H9 (cell line): ENCODE measurements around the gene BARX1. TPM values are rescaled to one million over a fixed set of nuclear protein-coding genes. Genes with fewer than 3 reads are reported as not detected.
A peak's percentile ranks its signal among the peaks of the same experiment; 100 is the strongest.

Source experiments
- DNase-seq: peaks from one replicate; pipeline ENCODE4 v3.0.0-alpha.2; 2017
- H2AFZ ChIP-seq: one replicate; pipeline ENCODE4 v1.6.1; 2013; ENCODE audit warnings: mild to moderate bottlenecking, low read length, control low read depth, moderate library complexity
- H2AK5ac ChIP-seq: 2 replicates; pipeline ENCODE4 v1.6.1; 2013; ENCODE audit warnings: low read length, control low read depth, mixed read lengths; ENCODE audit not compliant: insufficient read length
- H2BK120ac ChIP-seq: one replicate; pipeline ENCODE4 v1.6.1; 2013; ENCODE audit warnings: low read depth, mild to moderate bottlenecking, low read length, control low read depth, inconsistent platforms; ENCODE audit not compliant: poor library complexity, severe bottlenecking
- H2BK12ac ChIP-seq: 2 replicates; pipeline ENCODE4 v1.6.1; 2013; ENCODE audit warnings: low read length, control low read depth, mixed read lengths, low read depth; ENCODE audit not compliant: insufficient read length
- H2BK15ac ChIP-seq: 2 replicates; pipeline ENCODE4 v1.6.1; 2013; ENCODE audit warnings: low read depth, low read length, control low read depth
- H2BK20ac ChIP-seq: one replicate; pipeline ENCODE4 v1.6.1; 2013; ENCODE audit warnings: low read depth, mild to moderate bottlenecking, low read length, control low read depth, inconsistent platforms; ENCODE audit not compliant: poor library complexity, severe bottlenecking
- H2BK5ac ChIP-seq: 2 replicates; pipeline ENCODE4 v1.6.1; 2013; ENCODE audit warnings: low read length, control low read depth, mixed read lengths; ENCODE audit not compliant: insufficient read length
- H3K14ac ChIP-seq: 2 replicates; pipeline ENCODE4 v1.6.1; 2013; ENCODE audit warnings: low read length, control low read depth; ENCODE audit not compliant: insufficient read depth
- H3K18ac ChIP-seq: 2 replicates; pipeline ENCODE4 v1.6.1; 2013; ENCODE audit warnings: low read depth, mild to moderate bottlenecking, mixed read lengths, low read length, control low read depth; ENCODE audit not compliant: insufficient read length
- H3K23ac ChIP-seq: 2 replicates; pipeline ENCODE4 v1.6.1; 2013; ENCODE audit warnings: low read length, control low read depth, mixed read lengths, low read depth; ENCODE audit not compliant: insufficient read length
- H3K23me2 ChIP-seq: 2 replicates; pipeline ENCODE4 v1.6.1; 2013; ENCODE audit warnings: low read depth, mild to moderate bottlenecking, mixed read lengths, low read length, control low read depth; ENCODE audit not compliant: insufficient read length, poor library complexity, severe bottlenecking
- H3K27ac ChIP-seq: 2 replicates; pipeline ENCODE4 v1.5.1; 2013; ENCODE audit warnings: low read length, control low read depth, mixed read lengths, low read depth; ENCODE audit not compliant: insufficient read length
- H3K27me3 ChIP-seq: 2 replicates; pipeline ENCODE4 v1.6.1; 2013; ENCODE audit warnings: low read length, control low read depth, inconsistent platforms; ENCODE audit not compliant: insufficient read depth
- H3K4ac ChIP-seq: 2 replicates; pipeline ENCODE4 v1.6.1; 2013; ENCODE audit warnings: low read depth, mild to moderate bottlenecking, control low read depth, inconsistent platforms, low read length, moderate library complexity
- H3K4me1 ChIP-seq: 2 replicates; pipeline ENCODE4 v1.6.1; 2013; ENCODE audit warnings: low read length, control low read depth, inconsistent platforms; ENCODE audit not compliant: insufficient read depth
- H3K4me2 ChIP-seq: 2 replicates; pipeline ENCODE4 v1.6.1; 2013; ENCODE audit warnings: low read length, control low read depth, mixed read lengths; ENCODE audit not compliant: insufficient read length, insufficient read depth
- H3K56ac ChIP-seq: 2 replicates; pipeline ENCODE4 v1.6.1; 2013; ENCODE audit warnings: low read depth, mild to moderate bottlenecking, mixed read lengths, low read length, control low read depth; ENCODE audit not compliant: insufficient read length
- H3K79me1 ChIP-seq: 2 replicates; pipeline ENCODE4 v1.6.1; 2013; ENCODE audit warnings: low read depth, mild to moderate bottlenecking, moderate library complexity, low read length, control low read depth, inconsistent platforms; ENCODE audit not compliant: insufficient read depth, poor library complexity, severe bottlenecking
- H3K79me2 ChIP-seq: 2 replicates; pipeline ENCODE4 v1.6.1; 2013; ENCODE audit warnings: low read length, control low read depth, inconsistent platforms; ENCODE audit not compliant: insufficient read depth
- H3K9ac ChIP-seq: 2 replicates; pipeline ENCODE4 v1.6.1; 2013; ENCODE audit warnings: low read length, control low read depth, mixed read lengths; ENCODE audit not compliant: insufficient read length; ENCODE audit errors: extremely low read depth
- H3K9me3 ChIP-seq: one replicate; pipeline ENCODE4 v1.6.1; 2013; ENCODE audit warnings: low read depth, low read length, inconsistent platforms; ENCODE audit not compliant: control insufficient read depth
- H3T11ph ChIP-seq: one replicate; pipeline ENCODE4 v1.6.1; 2013; ENCODE audit warnings: mild to moderate bottlenecking, low read length, control low read depth, inconsistent platforms
- H4K20me1 ChIP-seq: one replicate; pipeline ENCODE4 v1.6.1; 2013; ENCODE audit not compliant: control insufficient read depth, insufficient read length, insufficient read depth
- H4K5ac ChIP-seq: 2 replicates; pipeline ENCODE4 v1.6.1; 2013; ENCODE audit warnings: low read depth, mild to moderate bottlenecking, mixed read lengths, low read length, control low read depth; ENCODE audit not compliant: insufficient read length
- H4K8ac ChIP-seq: replicated peaks from 2 replicates; pipeline ENCODE4 v1.6.1; 2013; ENCODE audit warnings: low read length, control low read depth, mixed read lengths, low read depth; ENCODE audit not compliant: insufficient read length
- H4K91ac ChIP-seq: 2 replicates; pipeline ENCODE4 v1.6.1; 2013; ENCODE audit warnings: low read depth, mild to moderate bottlenecking, moderate library complexity, mixed read lengths, low read length, control low read depth; ENCODE audit not compliant: insufficient read length
- H3K27ac Mint-ChIP-seq, 3 experiments: 2 replicates in 2 of 3; 3 replicates in 1 of 3; pipeline ENCODE4 v1.8.0; 2020 to 2021; ENCODE audit warnings: mixed read lengths in 3 of 3, mild to moderate bottlenecking in 1 of 3, moderate library complexity in 1 of 3
- H3K27me3 Mint-ChIP-seq: 2 replicates; pipeline ENCODE4 v1.8.0; 2021; ENCODE audit warnings: low read depth, mild to moderate bottlenecking, moderate library complexity, mixed read lengths
- H3K36me3 Mint-ChIP-seq, 3 experiments: 2 replicates in 2 of 3; 3 replicates in 1 of 3; pipeline ENCODE4 v1.8.0; 2020 to 2021; ENCODE audit warnings: low read depth in 3 of 3, mixed read lengths in 3 of 3; ENCODE audit not compliant: insufficient read depth in 1 of 3
- H3K4me1 Mint-ChIP-seq, 2 experiments: 2 replicates each; pipeline ENCODE4 v1.8.0; 2020; ENCODE audit warnings: mixed read lengths in 2 of 2
- H3K4me3 Mint-ChIP-seq, 2 experiments: 2 replicates in 1 of 2; 3 replicates in 1 of 2; pipeline ENCODE4 v1.8.0; 2020 to 2021; ENCODE audit warnings: mild to moderate bottlenecking in 2 of 2, mixed read lengths in 2 of 2, moderate library complexity in 1 of 2
- H3K9me3 Mint-ChIP-seq, 2 experiments: 2 replicates in 1 of 2; 3 replicates in 1 of 2; pipeline ENCODE4 v1.8.0; 2020; ENCODE audit warnings: mild to moderate bottlenecking in 2 of 2, mixed read lengths in 2 of 2, moderate library complexity in 1 of 2
- WGBS: extraction: QIAGEN DNeasy Blood & Tissue Kit; methylation state at CpG from one replicate; pipeline ENCODE4 v1.1.7; 2013; ENCODE audit warnings: missing lambda C conversion rate, low lambda C conversion rate, mixed read lengths; ENCODE audit not compliant: insufficient read length; ENCODE audit errors: extremely low coverage; 5-methylcytosine and 5-hydroxymethylcytosine counted together
- total RNA-seq: library from RNA; stranded (reverse); gene quantifications from 2 replicates; pipeline ENCODE4 v1.2.1, GENCODE V29; 2021
- TF ChIP-seq, protein P1 (sequence below): fragments of 200-600 bp; sonication (generic); conservative IDR thresholded peaks from 3 replicates; pipeline ENCODE4 v1.8.0; 2021; ENCODE audit warnings: antibody characterized with exemption, mild to moderate bottlenecking

The BARX1 gene
- total RNA-seq, 1 experiment from 2014 or later, result 1.2 TPM

GRCh38 chr9:93946338-93946712 lies 8.8 kb downstream of the BARX1 start:
- Histone ChIP-seq H3K23me2 (peaks cover 22% of the 10 kb centered on the region), H2BK120ac (no peak overlapping the region), H3K9ac (no peak overlapping the region), H3K79me1 (no peaks in the 10 kb centered on the region), H3K9me3 (no peaks in the 10 kb centered on the region), H2BK5ac (no peak overlapping the region), H3K4me2 (peak overlapping the region; percentile 85), H3K56ac (no peak overlapping the region), H4K8ac (no peak overlapping the region), H3K23ac (no peak overlapping the region), H3K27ac (no peak overlapping the region), H2AFZ (no peak overlapping the region), H3K18ac (no peak overlapping the region), H4K5ac (no peak overlapping the region), H2BK20ac (no peak overlapping the region), H3K27me3 (peaks cover 84% of the 10 kb centered on the region), H3K79me2 (no peaks in the 10 kb centered on the region), H3K4ac (no peak overlapping the region), H3K14ac (no peak overlapping the region), H4K20me1 (peaks cover 2% of the 10 kb centered on the region), H3K4me1 (peaks cover 3% of the 10 kb centered on the region; the same call in 1 of the 2 replicates), H2BK15ac (no peak overlapping the region), H4K91ac (no peak overlapping the region), H3T11ph (no peak overlapping the region), H2AK5ac (no peak overlapping the region), H2BK12ac (no peak overlapping the region)
- TF ChIP-seq, protein P1, sequence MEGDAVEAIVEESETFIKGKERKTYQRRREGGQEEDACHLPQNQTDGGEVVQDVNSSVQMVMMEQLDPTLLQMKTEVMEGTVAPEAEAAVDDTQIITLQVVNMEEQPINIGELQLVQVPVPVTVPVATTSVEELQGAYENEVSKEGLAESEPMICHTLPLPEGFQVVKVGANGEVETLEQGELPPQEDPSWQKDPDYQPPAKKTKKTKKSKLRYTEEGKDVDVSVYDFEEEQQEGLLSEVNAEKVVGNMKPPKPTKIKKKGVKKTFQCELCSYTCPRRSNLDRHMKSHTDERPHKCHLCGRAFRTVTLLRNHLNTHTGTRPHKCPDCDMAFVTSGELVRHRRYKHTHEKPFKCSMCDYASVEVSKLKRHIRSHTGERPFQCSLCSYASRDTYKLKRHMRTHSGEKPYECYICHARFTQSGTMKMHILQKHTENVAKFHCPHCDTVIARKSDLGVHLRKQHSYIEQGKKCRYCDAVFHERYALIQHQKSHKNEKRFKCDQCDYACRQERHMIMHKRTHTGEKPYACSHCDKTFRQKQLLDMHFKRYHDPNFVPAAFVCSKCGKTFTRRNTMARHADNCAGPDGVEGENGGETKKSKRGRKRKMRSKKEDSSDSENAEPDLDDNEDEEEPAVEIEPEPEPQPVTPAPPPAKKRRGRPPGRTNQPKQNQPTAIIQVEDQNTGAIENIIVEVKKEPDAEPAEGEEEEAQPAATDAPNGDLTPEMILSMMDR, result no peak
- no peaks in the 10 kb centered on the region for H3K36me3 Mint-ChIP-seq
- no peak for DNase-seq
- H3K9me3 Mint-ChIP-seq, result peaks cover 4 to 11% of the 10 kb centered on the region in 2 experiments
- WGBS, result no CpG with 5 or more reads among the region's 5 CpGs
- H3K4me3 Mint-ChIP-seq, result peak overlapping the region; percentile 42 to 78
- peaks cover 99% of the 10 kb centered on the region for H3K27me3 Mint-ChIP-seq
- H3K27ac Mint-ChIP-seq, result no peak overlapping the region
- H3K4me1 Mint-ChIP-seq, result peaks cover 60 to 71% of the 10 kb centered on the region in 2 experiments
